Endothelial cell (in vitro differentiated cells): ENCODE measurements around the gene DNA2. TPM values are rescaled to one million over a fixed set of nuclear protein-coding genes. Genes with fewer than 3 reads are reported as not detected.
A peak's percentile ranks its signal among the peaks of the same experiment; 100 is the strongest.
"Not testable (repeated sequence)": the region's sequence is repeated elsewhere in the genome, so short reads cannot be mapped to it uniquely, and the experiment has no call there.

Experiments used
- DNase-seq: peaks from one replicate; pipeline ENCODE4 v3.0.0; 2021; ENCODE audit warnings: low spot score
- H3K27ac Mint-ChIP-seq: one replicate; pipeline ENCODE4 v1.8.0; 2021; ENCODE audit warnings: mixed read lengths, inconsistent platforms; ENCODE audit not compliant: unreplicated experiment
- H3K27me3 Mint-ChIP-seq: one replicate; pipeline ENCODE4 v1.8.0; 2021; ENCODE audit warnings: mild to moderate bottlenecking, moderate library complexity, mixed read lengths, inconsistent platforms; ENCODE audit not compliant: unreplicated experiment
- H3K36me3 Mint-ChIP-seq: one replicate; pipeline ENCODE4 v1.8.0; 2021; ENCODE audit warnings: mild to moderate bottlenecking, low read depth, mixed read lengths, inconsistent platforms; ENCODE audit not compliant: unreplicated experiment
- H3K4me1 Mint-ChIP-seq: one replicate; pipeline ENCODE4 v1.8.0; 2021; ENCODE audit warnings: mild to moderate bottlenecking, mixed read lengths, inconsistent platforms; ENCODE audit not compliant: unreplicated experiment
- H3K4me3 Mint-ChIP-seq: one replicate; pipeline ENCODE4 v1.8.0; 2021; ENCODE audit warnings: mild to moderate bottlenecking, mixed read lengths, inconsistent platforms; ENCODE audit not compliant: unreplicated experiment
- H3K9me3 Mint-ChIP-seq: one replicate; pipeline ENCODE4 v1.8.0; 2021; ENCODE audit warnings: mixed read lengths, inconsistent platforms; ENCODE audit not compliant: unreplicated experiment
- CTCF ChIP-seq: fragments of 200-600 bp; sonication (generic); IDR thresholded peaks from one replicate; pipeline ENCODE4 v1.5.0; 2021; ENCODE audit warnings: antibody characterized with exemption; ENCODE audit not compliant: unreplicated experiment
- long read RNA-seq: library from polyadenylated mRNA; unstranded; transcript quantifications from one replicate; pipeline ENCODE4 v2.0.0, GENCODE V29; 2020; ENCODE audit not compliant: unreplicated experiment
- total RNA-seq: library from RNA; stranded (reverse); fragmentation: NEBNext Ultra II Directional; extraction: Animal tissue kit (Norgen Biotek cat#: 25700); gene quantifications from one replicate; pipeline ENCODE4 v1.2.1, GENCODE V29; 2021; ENCODE audit not compliant: unreplicated experiment

DNA2 gene
- 14.5 TPM for total RNA-seq
- long read RNA-seq, partial matches to known transcripts: 2 of 2 reads
- long read RNA-seq, other reads (novel, unspliced or antisense): 0 of 2 reads

GRCh38 chr10:68471586-68472408, at the start of gene DNA2:
Gene DNA2 (minus strand): TSS chr10:68471973. CDS start chr10:68471864, 109 bp downstream.
- no peaks in the 10 kb centered on the region for H3K27me3 Mint-ChIP-seq
- H3K4me3 Mint-ChIP-seq: peak within 1 kb of the TSS; percentile 98

DNA sequence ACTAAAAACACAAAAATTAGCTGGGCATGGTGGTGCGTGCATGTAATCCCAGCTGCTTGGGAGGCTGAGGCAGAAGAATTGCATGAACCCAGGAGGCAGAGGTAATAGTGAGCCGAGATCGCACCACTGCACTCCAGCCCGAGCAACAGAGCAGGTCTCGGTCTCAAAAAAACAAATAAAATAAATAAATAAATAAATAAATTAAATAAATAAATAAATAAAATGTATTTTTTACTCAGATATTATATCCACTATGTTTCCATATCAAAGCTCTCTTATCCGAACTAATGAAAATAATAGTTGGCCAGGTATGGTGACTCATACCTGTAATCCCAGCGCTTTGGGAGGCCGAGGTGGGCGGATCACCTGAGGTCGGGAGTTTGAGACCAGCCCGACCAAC, 46.8 kb upstream of the DNA2 start:
- not testable (repeated sequence) for H3K27me3 Mint-ChIP-seq, DNase-seq, H3K4me3 Mint-ChIP-seq, H3K4me1 Mint-ChIP-seq, H3K36me3 Mint-ChIP-seq, H3K27ac Mint-ChIP-seq, H3K9me3 Mint-ChIP-seq

More at GRCh38 chr10:68471586-68472408, at the start of gene DNA2:
- H3K27ac Mint-ChIP-seq: peak within 1 kb of the TSS; percentile 30
- H3K4me1 Mint-ChIP-seq: peaks cover 9% of the 10 kb centered on the region
- H3K9me3 Mint-ChIP-seq: no peaks in the 10 kb centered on the region
- TF ChIP-seq CTCF: no peak
- peak; percentile 61 for DNase-seq
- H3K36me3 Mint-ChIP-seq: no peaks in the 10 kb centered on the region

DNA sequence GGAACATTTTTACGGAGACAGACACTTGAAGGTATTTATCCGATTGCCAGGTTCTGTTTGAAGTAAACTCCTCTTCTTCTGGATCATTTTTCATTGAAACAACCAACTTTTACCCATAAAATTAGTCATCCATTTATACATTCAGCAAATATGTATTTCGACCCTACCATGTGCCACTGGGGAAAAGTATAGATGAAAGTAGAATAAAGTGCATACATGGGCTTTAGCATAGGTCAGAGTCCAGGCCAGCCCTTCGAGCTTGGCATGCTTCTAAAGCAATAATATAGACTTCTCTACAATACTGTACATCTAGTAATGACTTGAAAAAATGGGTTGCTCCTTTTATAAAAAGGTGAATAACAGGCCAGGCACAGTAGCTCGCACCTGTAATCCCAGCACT, 45.4 kb upstream of the DNA2 start:
- TF ChIP-seq CTCF: no peak
- DNase-seq: no peak
- Mint-ChIP-seq H3K4me3 (no peak overlapping the region), H3K4me1 (no peaks in the 10 kb centered on the region), H3K27me3 (no peaks in the 10 kb centered on the region), H3K9me3 (no peaks in the 10 kb centered on the region), H3K36me3 (no peaks in the 10 kb centered on the region), H3K27ac (no peak overlapping the region)

- H3K27ac Mint-ChIP-seq: no peak overlapping the region
- no peak for DNase-seq
- no peak for TF ChIP-seq CTCF
- H3K4me1 Mint-ChIP-seq: no peaks in the 10 kb centered on the region
- H3K9me3 Mint-ChIP-seq: no peaks in the 10 kb centered on the region
- no peak overlapping the region for H3K4me3 Mint-ChIP-seq
- no peaks in the 10 kb centered on the region for H3K36me3 Mint-ChIP-seq
- H3K27me3 Mint-ChIP-seq: no peaks in the 10 kb centered on the region
Observed at GRCh38 chr10:68516766-68517165, 45.0 kb upstream of the DNA2 start.

GRCh38 chr10:68516216-68516615, 44.4 kb upstream of the DNA2 start:
- not testable (repeated sequence) for H3K27ac Mint-ChIP-seq, H3K4me3 Mint-ChIP-seq, H3K36me3 Mint-ChIP-seq, DNase-seq, H3K9me3 Mint-ChIP-seq, H3K4me1 Mint-ChIP-seq, H3K27me3 Mint-ChIP-seq

- no peaks in the 10 kb centered on the region for H3K4me1 Mint-ChIP-seq
- no peaks in the 10 kb centered on the region for H3K27me3 Mint-ChIP-seq
- H3K9me3 Mint-ChIP-seq: no peaks in the 10 kb centered on the region
- H3K36me3 Mint-ChIP-seq: no peaks in the 10 kb centered on the region
- no peak overlapping the region for H3K27ac Mint-ChIP-seq
- no peak for TF ChIP-seq CTCF
- H3K4me3 Mint-ChIP-seq: no peak overlapping the region
- DNase-seq: no peak
Observed at GRCh38 chr10:68508090-68508489, 36.3 kb upstream of the DNA2 start.
